Naive thymus-derived CD4-positive, alpha-beta T cell (primary cell): Measurements from ENCODE around the gene CDK5. TPM values are rescaled to one million over a fixed set of nuclear protein-coding genes. Genes with fewer than 3 reads are reported as not detected.

ENCODE experiments used
- ATAC-seq: fragments of 150-1000 bp; cut with Tn5 transposase; 2 replicates; pipeline ENCODE4 v1.10.0; 2021; ENCODE audit warnings: mild to moderate bottlenecking, moderate library complexity
- CTCF ChIA-PET: fragments of 350-600 bp; sonication (Branson Sonifier 250); formaldehyde crosslinking; loops from one replicate; lab custom pipeline; 2021; ENCODE audit warnings: antibody characterized with exemption; lab: Charles Lee
- POLR2A ChIA-PET: fragments of 350-600 bp; sonication (Branson Sonifier 250); formaldehyde crosslinking; loops from one replicate; lab custom pipeline; 2021; ENCODE audit warnings: antibody characterized with exemption, inconsistent platforms; lab: Charles Lee
- DNase-seq, 9 donors: peaks; one replicate each; pipeline versions ENCODE4 v3.0.0 to v3.0.0-alpha.2; 2020 to 2022; ENCODE audit warnings: mixed read lengths in 1 of 9
- H3K27ac ChIP-seq: one replicate; pipeline ENCODE4 v1.7.0; 2013; ENCODE audit warnings: mild to moderate bottlenecking, low read depth, low read length, moderate library complexity
- H3K27me3 ChIP-seq, 2 donors: one replicate each; pipeline ENCODE4 v1.7.0; 2013; ENCODE audit warnings: low read length in 2 of 2, mild to moderate bottlenecking in 2 of 2, moderate library complexity in 2 of 2; ENCODE audit not compliant: control insufficient read depth in 2 of 2, insufficient read depth in 2 of 2
- H3K36me3 ChIP-seq, 3 experiments: 1 replicate in 2 of 3; 2 replicates in 1 of 3; pipeline ENCODE4 v1.7.0; 2013; ENCODE audit warnings: low read length in 3 of 3, mild to moderate bottlenecking in 3 of 3, moderate library complexity in 1 of 3; ENCODE audit not compliant: insufficient read depth in 3 of 3, control insufficient read depth in 2 of 3
- H3K4me1 ChIP-seq, 2 donors: one replicate each; pipeline ENCODE4 v1.7.0; 2013; ENCODE audit warnings: low read length in 2 of 2, mild to moderate bottlenecking in 2 of 2, moderate library complexity in 1 of 2; ENCODE audit not compliant: control insufficient read depth in 2 of 2, insufficient read depth in 2 of 2
- H3K4me3 ChIP-seq: 2 replicates; pipeline ENCODE4 v1.7.0; 2013; ENCODE audit warnings: mild to moderate bottlenecking, low read length
- H3K9me3 ChIP-seq, 3 experiments: 1 replicate in 2 of 3; 2 replicates in 1 of 3; pipeline ENCODE4 v1.7.0; 2013; ENCODE audit warnings: low read length in 3 of 3; ENCODE audit not compliant: control insufficient read depth in 2 of 3
- H3K27ac Mint-ChIP-seq, 9 donors: one replicate each; pipeline ENCODE4 v1.8.0; 2020 to 2022; ENCODE audit warnings: mixed read lengths in 9 of 9, mild to moderate bottlenecking in 8 of 9, moderate library complexity in 5 of 9, inconsistent platforms in 2 of 9
- H3K27me3 Mint-ChIP-seq, 5 donors: one replicate each; pipeline ENCODE4 v1.8.0; 2021 to 2022; ENCODE audit warnings: mixed read lengths in 5 of 5, mild to moderate bottlenecking in 1 of 5
- H3K36me3 Mint-ChIP-seq, 5 donors: one replicate each; pipeline ENCODE4 v1.8.0; 2020 to 2022; ENCODE audit warnings: mixed read lengths in 5 of 5, mild to moderate bottlenecking in 3 of 5, inconsistent platforms in 1 of 5
- H3K4me1 Mint-ChIP-seq, 7 donors: one replicate each; pipeline ENCODE4 v1.8.0; 2020 to 2022; ENCODE audit warnings: mixed read lengths in 7 of 7, mild to moderate bottlenecking in 3 of 7, inconsistent platforms in 1 of 7
- H3K4me3 Mint-ChIP-seq, 10 donors: one replicate each; pipeline ENCODE4 v1.8.0; 2020 to 2022; ENCODE audit warnings: mild to moderate bottlenecking in 10 of 10, mixed read lengths in 10 of 10, moderate library complexity in 6 of 10, inconsistent platforms in 2 of 10
- H3K9me3 Mint-ChIP-seq, 11 donors: one replicate each; pipeline ENCODE4 v1.8.0; 2020 to 2022; ENCODE audit warnings: mixed read lengths in 11 of 11, mild to moderate bottlenecking in 4 of 11, inconsistent platforms in 1 of 11, moderate library complexity in 1 of 11
- intact Hi-C, 2 donors: fragments of 100-400 bp; cut with micrococcal nuclease; formaldehyde crosslinking; loops; one replicate each; pipeline ENCODE4 v1.15.1; 2023
- polyA plus RNA-seq, 2 donors: library from polyadenylated mRNA; unstranded; fragments of 300-500 nt; fragmentation: Illumina TruSeq; gene quantifications; one replicate each; pipeline ENCODE4 v1.2.3, GENCODE V29; 2021
- total RNA-seq, 6 experiments: library from RNA in 5 of 6; stranded (reverse) in 5 of 6; gene quantifications; 1 replicate in 5 of 6; 2 replicates in 1 of 6; pipeline ENCODE4 v1.2.3 and lab custom pipeline; 2021 to 2026

The CDK5 gene
- total and polyA plus RNA-seq, 7 experiments from 2014 or later: 4.2 to 20.2 (median 7.7) TPM

GRCh38 chr7:151099486-151100211 is 42.0 kb upstream of the CDK5 start:
- Histone ChIP-seq H3K4me1 (no peaks in the 10 kb centered on the region), H3K4me3 (no peak overlapping the region), H3K27me3 (no peaks in the 10 kb centered on the region), H3K9me3 (no peaks in the 10 kb centered on the region), H3K36me3 (no peaks in the 10 kb centered on the region), H3K27ac (no peak overlapping the region)
- ATAC-seq (no peak), DNase-seq (no peak)
- H3K9me3 Mint-ChIP-seq: no peaks in the 10 kb centered on the region
- peaks cover 0 to 8% (median 3%) of the 10 kb centered on the region in 7 donors for H3K4me1 Mint-ChIP-seq
- CTCF ChIA-PET: no interaction called here
- peaks cover 0 to 3% (median 0%) of the 10 kb centered on the region in 5 donors for H3K36me3 Mint-ChIP-seq
- POLR2A ChIA-PET: no interaction called here
- H3K27ac Mint-ChIP-seq: no peak overlapping the region
- intact Hi-C loops: no loop called here
- H3K4me3 Mint-ChIP-seq: no peak overlapping the region
- no peaks in the 10 kb centered on the region for H3K27me3 Mint-ChIP-seq

- Histone ChIP-seq H3K27me3 (no peaks in the 10 kb centered on the region), H3K27ac (no peak overlapping the region), H3K4me3 (no peak overlapping the region), H3K9me3 (no peaks in the 10 kb centered on the region), H3K36me3 (no peaks in the 10 kb centered on the region), H3K4me1 (no peaks in the 10 kb centered on the region)
- CTCF ChIA-PET: interaction anchor here (0.9 kb wide), 1 partner anchor 33 kb away, joined by 3 read pairs; no protein-coding TSS in a partner anchor
- POLR2A ChIA-PET: no interaction called here
- ATAC-seq (peak; percentile 26), DNase-seq (no peak)
- H3K9me3 Mint-ChIP-seq: peaks cover 0 to 1% (median 0%) of the 10 kb centered on the region in 11 donors
- H3K4me3 Mint-ChIP-seq: no peak overlapping the region
- no peaks in the 10 kb centered on the region for H3K36me3 Mint-ChIP-seq
- intact Hi-C loops: no loop called here
- peaks cover 0 to 8% (median 5%) of the 10 kb centered on the region in 7 donors for H3K4me1 Mint-ChIP-seq
- H3K27ac Mint-ChIP-seq: no peak overlapping the region
- H3K27me3 Mint-ChIP-seq: no peaks in the 10 kb centered on the region
Measured at GRCh38 chr7:151095828-151096475, 38.3 kb upstream of the CDK5 start.

GRCh38 chr7:151095123-151095797 is 37.6 kb upstream of the CDK5 start:
- ATAC-seq (no peak), DNase-seq (no peak)
- Mint-ChIP-seq H3K4me1 (peaks cover 0 to 8% (median 5%) of the 10 kb centered on the region in 7 donors), H3K9me3 (peaks cover 0 to 1% (median 0%) of the 10 kb centered on the region in 11 donors), H3K36me3 (no peaks in the 10 kb centered on the region), H3K27me3 (no peaks in the 10 kb centered on the region), H3K27ac (peak overlapping the region in 1 of 9 donors; percentile 3), H3K4me3 (no peak overlapping the region)
- no peak overlapping the region for H3K4me3 ChIP-seq
- H3K27ac ChIP-seq: no peak overlapping the region
- ChIA-PET POLR2A (interaction anchor here (1.3 kb wide), 1 partner anchor 12 kb away, joined by 4 read pairs; the partner anchor contains the start of gene TMUB1), CTCF (no interaction called here)
- no peaks in the 10 kb centered on the region for H3K36me3 ChIP-seq
- H3K9me3 ChIP-seq: no peaks in the 10 kb centered on the region
- no peaks in the 10 kb centered on the region for H3K4me1 ChIP-seq
- no peaks in the 10 kb centered on the region for H3K27me3 ChIP-seq
- intact Hi-C loops: no loop called here

GRCh38 chr7:151094675-151095074 is 37.0 kb upstream of the CDK5 start:
- CTCF ChIA-PET: no interaction called here
- POLR2A ChIA-PET: interaction anchor here (1.3 kb wide), 1 partner anchor 12 kb away, joined by 4 read pairs; the partner anchor contains the start of gene TMUB1
- no peak for DNase-seq
- Histone ChIP-seq H3K27ac (no peak overlapping the region), H3K4me1 (no peaks in the 10 kb centered on the region), H3K4me3 (no peak overlapping the region), H3K27me3 (no peaks in the 10 kb centered on the region), H3K36me3 (no peaks in the 10 kb centered on the region), H3K9me3 (no peaks in the 10 kb centered on the region)
- Mint-ChIP-seq H3K27ac (peak overlapping the region in 1 of 9 donors; percentile 3), H3K4me1 (peaks cover 0 to 10% (median 8%) of the 10 kb centered on the region in 7 donors), H3K4me3 (no peak overlapping the region), H3K9me3 (peaks cover 0 to 1% (median 0%) of the 10 kb centered on the region in 11 donors), H3K27me3 (no peaks in the 10 kb centered on the region), H3K36me3 (no peaks in the 10 kb centered on the region)
- intact Hi-C loops: loop anchor here in 1 of 2 donors (5.0 kb wide), 1 partner anchor 37 kb away; the partner anchor contains the start of genes CDK5 and SLC4A2
- no peak for ATAC-seq

- intact Hi-C loops: loop anchor here in 1 of 2 donors (5.0 kb wide), 1 partner anchor 36 kb away; the partner anchor contains the start of genes CDK5 and SLC4A2
- Histone ChIP-seq H3K4me3 (no peak overlapping the region), H3K27ac (no peak overlapping the region), H3K36me3 (no peaks in the 10 kb centered on the region), H3K9me3 (no peaks in the 10 kb centered on the region), H3K27me3 (no peaks in the 10 kb centered on the region), H3K4me1 (no peaks in the 10 kb centered on the region)
- H3K36me3 Mint-ChIP-seq: no peaks in the 10 kb centered on the region
- DNase-seq (no peak), ATAC-seq (no peak)
- H3K9me3 Mint-ChIP-seq: peaks cover 0 to 1% (median 0%) of the 10 kb centered on the region in 11 donors
- ChIA-PET CTCF (interaction anchor here (1.1 kb wide), 1 partner anchor 17 kb away, joined by 7 read pairs; no protein-coding TSS in a partner anchor), POLR2A (no interaction called here)
- peaks cover 3 to 20% (median 16%) of the 10 kb centered on the region in 7 donors for H3K4me1 Mint-ChIP-seq
- no peak overlapping the region for H3K27ac Mint-ChIP-seq
- no peak overlapping the region for H3K4me3 Mint-ChIP-seq
- no peaks in the 10 kb centered on the region for H3K27me3 Mint-ChIP-seq
Measured at GRCh38 chr7:151093748-151094147, 36.1 kb upstream of the CDK5 start.

- ATAC-seq (no peak), DNase-seq (no peak)
- H3K27ac ChIP-seq: no peak overlapping the region
- ChIA-PET CTCF (no interaction called here), POLR2A (interaction anchor here (0.7 kb wide), 1 partner anchor 16 kb away, joined by 3 read pairs; no protein-coding TSS in a partner anchor)
- intact Hi-C loops: loop anchor here in 1 of 2 donors (5.0 kb wide), 1 partner anchor 35 kb away; the partner anchor contains the start of genes CDK5 and SLC4A2
- Mint-ChIP-seq H3K27me3 (no peaks in the 10 kb centered on the region), H3K27ac (no peak overlapping the region), H3K9me3 (peaks cover 0 to 1% (median 0%) of the 10 kb centered on the region in 11 donors), H3K4me3 (no peak overlapping the region), H3K4me1 (peaks cover 8 to 26% (median 20%) of the 10 kb centered on the region in 7 donors), H3K36me3 (no peaks in the 10 kb centered on the region)
- H3K4me1 ChIP-seq: peaks cover 5 to 9% of the 10 kb centered on the region in 2 donors
- H3K4me3 ChIP-seq: no peak overlapping the region
- H3K27me3 ChIP-seq: no peaks in the 10 kb centered on the region
- no peaks in the 10 kb centered on the region for H3K36me3 ChIP-seq
- no peaks in the 10 kb centered on the region for H3K9me3 ChIP-seq
Measured at GRCh38 chr7:151091988-151092387, 34.3 kb upstream of the CDK5 start.
